Body of pancreas (tissue), 4 donors: ENCODE data around the gene SLC35D1.

Experiments
- POLR2A ChIP-seq, 3 donors: fragments of 450-650 bp; IDR thresholded peaks; one replicate each; pipeline ENCODE4 v1.6.1; 2016; ENCODE audit warnings: antibody characterized with exemption in 3 of 3, mild to moderate bottlenecking in 2 of 3
- TF ChIP-seq, protein P1 (sequence below), 7 experiments: fragments of 450-650 bp in 4 of 7; fragments of 200-600 bp in 3 of 7; sonication (generic) in 3 of 7; IDR thresholded peaks; one replicate each; pipeline ENCODE4 v1.5.1; 2016 to 2019; ENCODE audit warnings: antibody characterized with exemption in 7 of 7

- TF ChIP-seq, protein P1, sequence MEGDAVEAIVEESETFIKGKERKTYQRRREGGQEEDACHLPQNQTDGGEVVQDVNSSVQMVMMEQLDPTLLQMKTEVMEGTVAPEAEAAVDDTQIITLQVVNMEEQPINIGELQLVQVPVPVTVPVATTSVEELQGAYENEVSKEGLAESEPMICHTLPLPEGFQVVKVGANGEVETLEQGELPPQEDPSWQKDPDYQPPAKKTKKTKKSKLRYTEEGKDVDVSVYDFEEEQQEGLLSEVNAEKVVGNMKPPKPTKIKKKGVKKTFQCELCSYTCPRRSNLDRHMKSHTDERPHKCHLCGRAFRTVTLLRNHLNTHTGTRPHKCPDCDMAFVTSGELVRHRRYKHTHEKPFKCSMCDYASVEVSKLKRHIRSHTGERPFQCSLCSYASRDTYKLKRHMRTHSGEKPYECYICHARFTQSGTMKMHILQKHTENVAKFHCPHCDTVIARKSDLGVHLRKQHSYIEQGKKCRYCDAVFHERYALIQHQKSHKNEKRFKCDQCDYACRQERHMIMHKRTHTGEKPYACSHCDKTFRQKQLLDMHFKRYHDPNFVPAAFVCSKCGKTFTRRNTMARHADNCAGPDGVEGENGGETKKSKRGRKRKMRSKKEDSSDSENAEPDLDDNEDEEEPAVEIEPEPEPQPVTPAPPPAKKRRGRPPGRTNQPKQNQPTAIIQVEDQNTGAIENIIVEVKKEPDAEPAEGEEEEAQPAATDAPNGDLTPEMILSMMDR (IDR thresholded peaks at IDR 0.05): peak in 1 of 7 experiments; percentile 3
- TF ChIP-seq POLR2A (IDR thresholded peaks at IDR 0.05): peak in 1 of 3 donors; percentile 85
Observed at GRCh38 chr1:67053535-67053784, 488 bp downstream of the SLC35D1 start.
